GM18519 (cell line): Measurements from ENCODE around the gene ATP4A.

ENCODE experiments used
- ATAC-seq: cut with Tn5 transposase; IDR thresholded peaks from one replicate; pipeline ENCODE4 v1.9.1; 2021; ENCODE audit warnings: mild to moderate bottlenecking, moderate library complexity; ENCODE audit not compliant: unreplicated experiment, low FRiP score

The ATP4A gene

DNA sequence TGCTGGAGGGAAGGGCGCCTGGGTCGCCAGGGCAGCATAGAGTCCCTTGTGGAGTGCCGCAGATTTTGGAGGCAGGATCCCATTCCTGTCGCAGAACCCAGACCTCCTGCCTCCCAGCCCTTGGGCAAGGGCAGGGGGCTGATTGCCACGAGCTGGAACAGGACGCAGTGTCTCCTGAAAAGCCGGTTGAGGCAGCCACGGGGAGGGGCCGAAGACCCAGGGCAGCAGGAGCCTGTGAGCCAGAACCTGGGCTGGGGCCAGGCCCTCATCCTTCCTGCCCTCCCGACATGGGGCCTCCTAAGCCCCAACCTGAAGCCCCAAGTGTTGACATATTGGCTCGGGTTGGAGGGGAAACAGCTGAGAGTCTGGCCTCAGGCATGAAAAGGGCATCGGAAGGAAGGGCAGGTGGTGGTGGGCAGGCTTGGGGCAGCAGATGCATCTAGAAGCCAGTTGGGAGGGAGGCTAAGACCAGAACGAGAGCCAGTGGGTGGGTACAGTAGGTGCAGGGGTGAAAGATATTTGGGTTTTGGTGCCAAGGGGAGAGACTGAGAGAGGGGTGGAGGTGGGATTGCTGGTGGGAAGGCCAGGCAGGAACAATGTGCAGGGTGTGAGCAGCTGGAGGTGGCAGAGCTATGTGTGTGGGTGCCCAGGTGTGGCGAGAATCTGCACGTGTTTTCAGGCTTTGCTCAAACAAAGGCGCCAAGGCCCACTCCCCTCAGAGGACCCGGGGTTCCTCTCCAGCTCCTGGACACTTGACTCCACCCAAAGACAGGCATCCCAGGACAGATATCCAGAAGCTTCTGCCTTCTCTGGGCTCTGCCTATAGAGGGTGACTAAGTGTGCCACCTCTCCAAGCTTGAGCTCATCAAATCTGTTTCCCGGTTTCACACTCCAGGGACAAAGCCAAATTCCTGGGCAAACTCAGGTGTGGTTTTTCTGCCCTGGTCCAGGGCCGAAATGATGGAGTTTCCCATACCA is 33.9 kb downstream of the ATP4A start:
- ATAC-seq, result no peak

DNA sequence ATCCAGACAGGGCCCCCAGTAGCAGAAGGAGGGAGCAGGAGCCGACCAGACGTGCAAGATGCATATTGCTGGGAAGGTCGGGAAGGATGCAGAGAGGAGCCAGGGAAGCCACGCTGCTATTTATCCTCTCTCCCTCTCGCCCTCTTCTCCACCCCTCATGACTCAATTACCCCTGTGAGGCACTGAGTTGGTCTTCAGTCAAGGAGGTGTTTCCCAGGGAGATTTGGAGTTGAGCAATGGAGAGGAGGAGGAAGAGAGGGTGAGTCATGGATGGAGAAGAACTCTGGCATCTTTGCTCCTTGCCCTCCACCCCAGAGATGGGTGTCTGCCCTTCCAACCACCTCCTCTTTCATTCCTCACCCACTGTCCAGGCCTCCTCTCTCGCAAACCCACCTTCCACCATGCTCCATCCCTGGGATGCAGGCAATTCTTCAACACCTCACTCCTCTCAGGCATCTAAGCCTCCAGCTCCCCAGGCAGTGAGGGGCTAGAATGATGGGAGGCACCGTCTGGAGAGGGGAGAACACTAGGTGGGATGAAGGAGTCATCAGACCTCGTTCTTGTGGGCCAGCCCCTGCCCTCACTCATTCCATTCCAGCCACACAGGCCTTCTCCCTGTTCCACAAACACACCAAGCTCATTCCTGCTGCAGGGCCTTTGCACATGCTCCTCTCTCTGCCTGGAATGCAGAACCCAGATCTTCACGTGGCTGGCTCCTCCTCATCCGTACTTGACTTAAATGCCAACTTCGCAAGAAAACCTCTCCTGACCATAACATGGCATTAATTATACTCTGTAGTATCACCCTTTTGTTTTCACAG is 35.0 kb downstream of the ATP4A start, which contains the start of gene SBSN:
Gene SBSN (minus strand): TSS at position 94 of the 821 bp plus-strand sequence. CDS start 30 bp downstream, at position 64.
- no peak for ATAC-seq

DNA sequence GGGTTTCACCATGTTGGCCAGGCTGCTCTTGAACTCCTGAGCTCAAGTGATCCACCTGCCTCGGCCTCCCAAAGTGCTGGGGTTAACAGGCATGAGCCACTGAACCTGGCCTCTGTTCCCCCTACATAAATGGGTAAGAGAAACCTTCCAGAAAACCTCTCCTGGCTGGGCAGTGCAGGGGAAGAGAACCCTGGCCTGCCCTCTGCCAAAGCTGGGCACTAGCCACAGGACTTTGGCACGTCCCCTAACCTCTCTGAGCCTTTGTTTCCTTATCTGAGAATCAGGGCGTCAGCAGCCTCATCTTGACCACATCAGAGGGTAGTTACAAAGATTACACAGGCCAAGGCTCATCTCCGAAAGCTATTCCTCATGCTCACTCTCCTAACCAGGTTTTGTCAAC is 37.6 kb downstream of the ATP4A start:
- no peak for ATAC-seq

DNA sequence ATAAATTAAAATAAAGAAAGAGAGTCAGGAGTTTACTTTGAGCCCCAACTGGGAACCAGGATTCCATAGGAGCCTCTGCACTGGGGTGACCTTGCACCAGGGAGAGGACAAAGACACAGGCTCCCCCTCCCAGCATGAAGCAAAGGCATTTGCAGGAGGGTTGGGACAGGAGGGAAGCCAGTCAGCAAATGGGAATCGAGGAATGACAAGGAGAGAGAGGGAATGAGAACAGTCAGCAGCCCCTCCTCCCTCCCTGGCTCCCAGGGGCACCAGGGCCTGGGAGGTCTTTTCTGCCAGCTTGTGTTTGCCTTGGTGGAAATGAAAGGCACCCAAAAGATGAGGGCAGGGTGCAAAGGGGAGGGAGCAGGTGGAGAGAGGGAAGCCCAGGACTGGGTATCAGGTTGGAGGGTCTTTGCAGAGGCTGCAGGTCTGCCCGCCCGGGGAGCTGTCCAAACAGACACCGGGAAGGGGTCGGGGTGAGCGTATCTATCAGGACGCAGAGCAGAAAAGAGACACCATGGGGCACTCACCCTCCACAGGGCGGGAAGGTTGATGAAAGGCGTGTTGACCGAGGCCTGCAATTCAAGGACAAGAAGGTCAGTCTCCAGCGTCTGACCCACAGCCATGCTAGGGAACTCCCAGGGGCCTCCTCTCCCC is 39.1 kb downstream of the ATP4A start:
- no peak for ATAC-seq

DNA sequence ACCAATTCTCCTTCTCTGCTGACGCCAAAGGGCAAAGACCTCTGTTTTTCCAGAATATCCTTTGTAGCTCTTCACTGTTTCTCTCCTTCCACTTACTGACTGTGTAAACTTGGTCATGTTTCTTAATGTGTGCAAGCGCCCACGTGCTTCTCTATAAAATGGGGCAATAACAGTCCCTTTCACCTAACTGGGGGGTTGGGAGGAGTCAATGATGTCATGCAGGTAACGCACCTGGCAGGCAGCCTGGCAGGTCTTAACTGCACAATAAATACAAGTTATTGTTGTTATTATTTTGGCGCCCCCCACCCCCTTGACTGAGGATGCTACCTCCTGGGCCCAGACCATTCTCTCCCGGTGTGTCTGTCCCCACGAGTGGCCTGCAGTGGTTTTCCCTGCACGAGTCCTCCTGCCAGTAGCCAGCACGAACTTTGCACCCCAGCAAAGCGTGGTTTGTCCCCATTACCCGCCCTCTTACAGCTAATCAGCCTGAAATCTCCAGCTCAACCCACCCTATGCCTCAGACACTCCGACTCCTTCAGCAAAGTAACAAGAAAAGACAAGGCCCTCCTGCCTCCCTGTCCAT is 40.6 kb downstream of the ATP4A start:
- no peak for ATAC-seq

GRCh38 chr19:35521124-35521743 is 42.2 kb downstream of the ATP4A start:
- ATAC-seq, result no peak

DNA sequence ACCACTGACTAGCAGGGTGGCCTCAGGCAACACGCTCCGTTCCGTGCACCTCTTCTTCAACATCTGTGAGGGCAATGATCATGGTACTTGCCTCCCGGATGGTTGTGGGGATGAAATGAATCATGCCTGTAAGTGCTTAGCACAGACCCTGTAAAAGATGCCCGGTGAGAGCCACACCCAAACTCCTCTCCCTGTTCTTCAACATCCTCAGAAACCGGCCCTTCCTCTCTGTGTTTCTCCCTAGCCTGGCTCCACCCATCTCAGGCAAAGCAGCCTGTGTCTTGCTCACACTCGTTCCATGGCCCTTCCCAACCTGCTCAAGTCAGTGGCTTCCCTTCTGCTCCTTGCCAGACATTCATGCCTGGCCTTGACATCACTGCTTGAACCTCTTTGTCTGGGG is 44.2 kb downstream of the ATP4A start:
- ATAC-seq, result no peak

DNA sequence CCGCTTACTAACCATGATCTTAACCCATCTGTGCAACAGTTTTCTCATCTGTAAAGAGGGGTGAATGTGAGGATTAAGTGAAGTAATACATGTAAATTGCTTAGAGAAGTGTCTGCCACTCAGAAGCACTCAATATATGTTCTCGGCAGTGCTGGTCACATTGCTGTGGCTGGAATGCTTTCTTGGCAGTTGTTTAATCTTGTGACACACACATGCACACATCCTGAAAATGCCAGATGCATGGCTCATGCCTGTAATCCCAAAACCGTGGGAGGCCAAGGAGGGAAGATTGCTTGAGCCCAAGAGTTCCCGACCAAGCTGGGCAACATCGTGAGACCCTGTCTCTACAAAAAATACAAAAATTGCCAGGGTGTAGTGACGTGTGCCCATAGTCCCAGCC is 45.1 kb downstream of the ATP4A start:
- ATAC-seq, result no peak

GRCh38 chr19:35517342-35517741 is 46.1 kb downstream of the ATP4A start:
- no peak for ATAC-seq

DNA sequence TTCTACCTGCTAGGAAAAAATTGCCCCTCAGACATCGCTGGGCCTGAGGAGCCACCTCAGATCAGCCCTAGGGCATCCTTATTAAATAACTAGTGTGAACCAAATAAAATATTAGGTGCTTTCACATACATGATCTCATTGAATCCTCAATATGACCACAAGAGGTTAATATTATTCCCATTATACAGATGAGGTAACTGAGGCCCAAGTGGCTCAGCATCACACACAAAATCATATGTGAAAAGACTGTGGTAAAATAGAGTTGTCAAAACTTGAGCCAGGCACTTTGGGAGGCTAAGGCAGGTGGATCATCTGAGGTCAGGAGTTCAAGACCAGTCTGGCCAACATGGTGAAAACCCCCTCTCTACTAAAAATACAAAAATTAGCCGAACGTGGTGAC is 47.1 kb downstream of the ATP4A start:
- ATAC-seq, result no peak

DNA sequence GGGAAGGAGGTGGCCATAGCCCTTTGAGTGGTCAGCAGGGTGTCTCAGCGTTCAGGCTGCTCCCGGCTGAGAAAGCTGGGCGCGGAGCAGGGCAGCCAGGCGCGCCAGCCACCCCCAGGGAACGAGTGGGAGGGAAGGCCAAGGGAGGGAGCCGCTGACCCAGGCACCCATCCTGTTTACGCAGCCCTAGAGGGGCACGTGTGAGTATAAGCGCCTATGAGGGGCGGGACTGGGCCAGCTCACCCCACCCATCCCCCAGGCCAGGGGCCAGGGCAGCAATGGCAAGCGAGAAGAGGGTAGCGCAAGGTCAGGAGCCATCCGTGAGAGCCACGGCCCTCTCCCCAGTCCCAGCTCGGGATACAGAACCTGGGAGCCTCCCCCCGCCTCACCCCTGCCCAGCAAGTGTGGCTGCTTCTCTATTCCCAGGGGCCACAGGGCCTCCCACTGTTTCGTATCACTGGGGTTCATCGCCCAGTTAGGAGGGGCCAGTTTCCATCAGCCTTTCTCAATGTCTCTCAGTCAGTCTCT is 49.1 kb downstream of the ATP4A start:
- no peak for ATAC-seq

DNA sequence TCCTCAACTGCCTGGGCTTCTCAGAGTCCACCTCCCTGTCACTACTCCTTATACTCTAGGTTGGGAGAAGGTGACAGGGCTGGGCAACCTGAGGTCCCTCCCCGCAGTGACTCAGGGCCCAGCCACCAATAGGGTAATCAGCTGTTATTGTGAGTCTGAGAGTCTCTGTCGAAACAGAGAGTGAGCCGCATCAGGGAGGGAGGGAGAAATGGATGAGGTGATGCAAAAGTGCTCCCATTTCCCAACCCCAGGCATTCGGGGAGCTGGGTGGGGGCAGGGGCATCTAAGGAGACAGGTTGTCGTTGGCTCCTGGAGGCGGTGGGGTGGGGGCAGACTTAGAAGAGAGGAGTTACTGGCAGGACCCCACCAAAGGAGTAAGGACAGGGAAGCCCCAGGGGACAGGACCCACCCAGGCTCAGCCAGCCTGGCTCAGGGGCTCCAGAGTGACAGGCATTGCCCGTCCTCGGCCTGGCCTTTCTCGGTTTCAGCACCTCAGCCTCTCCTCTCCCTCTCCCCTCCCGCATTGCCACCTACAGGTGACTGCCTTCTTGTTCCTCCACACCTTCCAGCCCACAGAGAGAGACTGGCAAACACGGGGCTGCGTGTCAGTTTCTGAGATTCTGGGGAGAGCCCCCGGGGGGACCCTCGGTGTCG is 49.7 kb downstream of the ATP4A start, which contains the start of gene DMKN:
Gene DMKN (minus strand): TSS at position 22 of the 654 bp plus-strand sequence. CDS start 174 bp downstream, outside the sequence.
- ATAC-seq, result no peak

DNA sequence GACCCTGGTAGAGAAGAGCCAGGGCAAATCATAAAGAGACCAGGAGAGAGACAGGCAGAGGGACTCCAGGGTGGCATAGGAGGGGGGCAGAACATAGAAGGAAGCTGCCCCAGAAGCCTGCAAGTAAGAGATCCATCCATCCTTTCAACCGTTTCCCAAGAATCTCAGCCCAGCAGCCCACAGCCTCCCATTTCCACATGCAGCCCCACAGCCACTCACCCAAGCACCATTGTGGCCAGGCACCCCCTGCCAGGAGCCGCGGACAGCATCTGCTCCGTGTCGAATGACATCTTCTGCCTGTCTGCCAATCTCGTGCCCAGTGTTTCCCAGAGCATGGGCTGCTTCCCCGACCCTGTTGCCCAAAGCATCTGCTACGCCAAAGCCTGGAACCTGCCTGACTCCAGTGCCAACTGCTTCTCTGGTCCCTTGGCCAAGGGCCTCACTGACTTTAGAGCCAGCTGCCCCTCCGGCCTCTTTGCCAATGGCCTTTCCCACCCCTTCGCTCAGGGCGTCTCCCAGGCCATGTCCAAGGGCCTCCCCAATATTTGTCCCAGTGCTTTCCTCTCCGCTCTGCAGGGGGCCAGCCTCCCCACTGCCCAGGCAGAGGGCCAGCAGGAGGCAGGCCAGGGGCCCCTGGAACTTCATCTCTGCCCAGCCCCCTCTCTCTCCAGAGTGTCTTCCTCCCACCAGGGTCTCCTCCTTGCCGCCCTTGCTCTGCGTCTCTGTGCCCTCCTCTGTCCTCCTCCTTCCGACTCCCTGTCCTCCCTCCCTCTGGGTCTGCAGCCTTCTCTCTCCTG is 50.4 kb downstream of the ATP4A start:
- no peak for ATAC-seq

DNA sequence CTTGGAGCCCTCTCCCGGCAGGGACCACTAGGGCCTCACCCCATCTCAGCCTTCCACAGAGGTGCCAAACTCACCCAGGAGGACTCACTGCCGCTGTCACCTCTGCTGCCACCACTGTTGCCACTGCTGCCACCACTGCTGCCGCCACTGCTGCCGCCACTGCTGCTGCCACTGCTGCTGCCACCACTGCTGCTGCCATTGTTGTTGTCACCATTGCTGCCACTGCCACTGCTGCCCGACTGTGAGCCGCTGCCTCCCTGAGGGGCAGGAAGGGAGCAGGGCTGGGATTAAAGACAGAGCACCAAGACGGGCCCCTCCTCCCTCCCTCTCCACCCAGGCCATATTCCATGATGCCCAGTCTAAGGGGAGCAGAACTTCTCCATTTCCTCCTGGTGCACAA is 52.1 kb downstream of the ATP4A start:
- no peak for ATAC-seq

- no peak for ATAC-seq
Observed at GRCh38 chr19:35510626-35510964, 52.9 kb downstream of the ATP4A start.

DNA sequence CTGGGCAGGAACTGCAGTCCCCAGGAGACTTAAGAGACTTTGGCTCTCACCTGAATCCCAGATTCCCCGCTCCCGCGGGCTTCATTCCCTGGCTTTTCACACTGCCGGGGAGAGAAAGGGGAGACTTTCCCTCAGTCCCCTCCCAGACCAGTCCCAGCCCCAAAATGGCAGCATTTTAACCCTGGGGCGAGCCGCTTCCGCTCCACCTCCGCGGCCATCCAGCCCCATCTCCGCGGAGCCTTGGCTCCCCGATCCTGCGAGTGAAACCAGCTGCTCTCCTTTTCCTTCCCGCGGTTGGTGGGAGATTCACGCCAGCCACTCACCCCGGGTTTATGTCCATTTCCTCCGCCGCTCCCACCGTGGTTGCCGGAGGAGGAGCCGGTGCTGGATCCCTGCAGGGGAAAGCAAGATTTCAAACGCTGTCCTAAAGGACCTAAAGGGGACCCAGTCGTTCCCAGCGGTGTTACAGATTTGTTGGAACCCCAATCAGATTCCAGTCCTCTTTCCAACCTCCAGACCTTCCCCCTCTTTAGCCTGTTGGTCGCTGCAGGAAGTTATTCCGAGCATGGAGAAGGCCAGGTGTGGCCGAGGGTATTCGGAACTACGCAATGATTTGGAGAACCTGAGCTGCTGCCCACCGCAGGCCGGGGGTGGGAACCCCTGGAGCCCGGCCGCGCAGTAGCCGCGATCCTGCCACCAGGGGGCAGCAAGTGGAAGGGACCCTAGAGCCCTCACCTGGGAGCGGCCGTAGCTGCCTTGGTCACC is 53.4 kb downstream of the ATP4A start:
- no peak for ATAC-seq

- no peak for ATAC-seq
Observed at GRCh38 chr19:35509018-35509652, 54.3 kb downstream of the ATP4A start.
